Neural progenitor cell (in vitro differentiated cells): ENCODE results near the gene MFAP4. TPM values are rescaled to one million over a fixed set of nuclear protein-coding genes. Genes with fewer than 3 reads are reported as not detected.

Experiments
- DNase-seq: peaks from one replicate; pipeline ENCODE4 v3.0.0-alpha.2; 2016; ENCODE audit warnings: low spot score
- H2AFZ ChIP-seq: fragments of 200-600 bp; sonication (generic); replicated peaks from 2 replicates; pipeline ENCODE4 v1.6.1; 2016; ENCODE audit warnings: antibody characterized with exemption
- H3F3A ChIP-seq: fragments of 200-600 bp; sonication (generic); 2 replicates; pipeline ENCODE4 v1.6.1; 2016; ENCODE audit warnings: antibody characterized with exemption, low read depth
- H3K27ac ChIP-seq: fragments of 200-600 bp; sonication (generic); 2 replicates; pipeline ENCODE4 v1.5.1; 2016; ENCODE audit warnings: mild to moderate bottlenecking
- H3K27me3 ChIP-seq: fragments of 200-600 bp; sonication (generic); 2 replicates; pipeline ENCODE4 v1.6.1; 2016; ENCODE audit warnings: mild to moderate bottlenecking, moderate library complexity
- H3K36me3 ChIP-seq: fragments of 200-600 bp; sonication (generic); 2 replicates; pipeline ENCODE4 v1.5.1; 2016
- H3K4me1 ChIP-seq: fragments of 200-600 bp; sonication (generic); 2 replicates; pipeline ENCODE4 v1.6.1; 2016; ENCODE audit warnings: mixed run types
- H3K4me2 ChIP-seq: fragments of 200-600 bp; sonication (generic); 2 replicates; pipeline ENCODE4 v1.6.1; 2016
- H3K4me3 ChIP-seq: fragments of 200-600 bp; sonication (generic); 2 replicates; pipeline ENCODE4 v1.5.1; 2016
- H3K79me2 ChIP-seq: fragments of 200-600 bp; sonication (generic); 2 replicates; pipeline ENCODE4 v1.6.1; 2016; ENCODE audit warnings: low read depth
- H3K9ac ChIP-seq: fragments of 200-600 bp; sonication (generic); 2 replicates; pipeline ENCODE4 v1.6.1; 2016
- H3K9me3 ChIP-seq: fragments of 200-600 bp; sonication (generic); 2 replicates; pipeline ENCODE4 v1.5.1; 2016; ENCODE audit warnings: low read depth
- H4K20me1 ChIP-seq: fragments of 200-600 bp; sonication (generic); 2 replicates; pipeline ENCODE4 v1.6.1; 2016; ENCODE audit warnings: low read depth
- H3K27ac Mint-ChIP-seq: 3 replicates; pipeline ENCODE4 v1.8.0; 2021; ENCODE audit warnings: mixed read lengths
- H3K27me3 Mint-ChIP-seq: 2 replicates; pipeline ENCODE4 v1.8.0; 2022; ENCODE audit warnings: low read depth, mild to moderate bottlenecking, inconsistent platforms, moderate library complexity, mixed read lengths; ENCODE audit not compliant: insufficient read depth
- H3K36me3 Mint-ChIP-seq: 3 replicates; pipeline ENCODE4 v1.8.0; 2021; ENCODE audit warnings: mixed read lengths
- H3K4me1 Mint-ChIP-seq: 3 replicates; pipeline ENCODE4 v1.8.0; 2021; ENCODE audit warnings: mixed read lengths
- H3K4me3 Mint-ChIP-seq: 3 replicates; pipeline ENCODE4 v1.8.0; 2021; ENCODE audit warnings: mild to moderate bottlenecking, moderate library complexity, mixed read lengths
- H3K9me3 Mint-ChIP-seq: 3 replicates; pipeline ENCODE4 v1.8.0; 2020; ENCODE audit warnings: mixed read lengths
- CTCF ChIP-seq: fragments of 200-600 bp; sonication (generic); IDR thresholded peaks from 2 replicates; pipeline ENCODE4 v1.5.1; 2017; ENCODE audit warnings: antibody characterized with exemption, mild to moderate bottlenecking
- EZH2 ChIP-seq: fragments of 200-600 bp; sonication (generic); IDR thresholded peaks from 2 replicates; pipeline ENCODE4 v1.6.1; 2017; ENCODE audit warnings: antibody characterized with exemption, mild to moderate bottlenecking, moderate library complexity
- EZH2phosphoT487 ChIP-seq: fragments of 200-600 bp; sonication (generic); IDR thresholded peaks from 2 replicates; pipeline ENCODE4 v1.6.1; 2017; ENCODE audit warnings: antibody characterized with exemption
- total RNA-seq: library from RNA; depleted of rRNA; stranded (reverse); fragments of >200 nt; gene quantifications from 2 replicates; pipeline ENCODE4 v1.2.3, GENCODE V29; 2015; ENCODE audit warnings: low replicate concordance

The MFAP4 gene
- total RNA-seq, 1 donor from 2014 or later = not detected

GRCh38 chr17:19413761-19414160 lies 26.8 kb upstream of the MFAP4 start:
- no peak overlapping the region for H3K4me2 ChIP-seq
- no peaks in the 10 kb centered on the region for H3F3A ChIP-seq
- H3K9ac ChIP-seq = no peak overlapping the region
- Mint-ChIP-seq H3K27me3 (peaks cover 12% of the 10 kb centered on the region), H3K9me3 (no peaks in the 10 kb centered on the region), H3K27ac (no peak overlapping the region), H3K36me3 (no peaks in the 10 kb centered on the region), H3K4me3 (no peak overlapping the region), H3K4me1 (peaks cover 20% of the 10 kb centered on the region)
- peaks cover 13% of the 10 kb centered on the region for H3K4me1 ChIP-seq
- no peak for TF ChIP-seq EZH2
- TF ChIP-seq EZH2phosphoT487 = no peak
- no peak for TF ChIP-seq CTCF
- H2AFZ ChIP-seq = no peak overlapping the region
- no peaks in the 10 kb centered on the region for H4K20me1 ChIP-seq
- no peaks in the 10 kb centered on the region for H3K27me3 ChIP-seq
- no peak overlapping the region for H3K27ac ChIP-seq
- no peaks in the 10 kb centered on the region for H3K79me2 ChIP-seq
- DNase-seq = no peak
- no peak overlapping the region for H3K4me3 ChIP-seq
- H3K36me3 ChIP-seq = no peaks in the 10 kb centered on the region
- H3K9me3 ChIP-seq = no peaks in the 10 kb centered on the region

GRCh38 chr17:19412984-19413383 lies 26.0 kb upstream of the MFAP4 start:
- DNase-seq = no peak
- Histone ChIP-seq H4K20me1 (no peaks in the 10 kb centered on the region), H3K9me3 (no peaks in the 10 kb centered on the region), H3K4me3 (no peak overlapping the region), H3K9ac (no peak overlapping the region), H3K36me3 (no peaks in the 10 kb centered on the region), H3K27ac (no peak overlapping the region), H2AFZ (no peak overlapping the region), H3K79me2 (no peaks in the 10 kb centered on the region), H3K4me2 (no peak overlapping the region), H3K27me3 (no peaks in the 10 kb centered on the region), H3F3A (no peaks in the 10 kb centered on the region), H3K4me1 (peaks cover 13% of the 10 kb centered on the region)
- Mint-ChIP-seq H3K27me3 (peaks cover 12% of the 10 kb centered on the region), H3K4me1 (peaks cover 20% of the 10 kb centered on the region), H3K36me3 (no peaks in the 10 kb centered on the region), H3K4me3 (no peak overlapping the region), H3K27ac (no peak overlapping the region), H3K9me3 (no peaks in the 10 kb centered on the region)
- TF ChIP-seq EZH2 (no peak), CTCF (no peak)

- H3K36me3 ChIP-seq = no peaks in the 10 kb centered on the region
- Mint-ChIP-seq H3K4me3 (no peak overlapping the region), H3K36me3 (no peaks in the 10 kb centered on the region), H3K27me3 (peaks cover 12% of the 10 kb centered on the region), H3K27ac (no peak overlapping the region), H3K4me1 (peaks cover 20% of the 10 kb centered on the region), H3K9me3 (no peaks in the 10 kb centered on the region)
- H3K27me3 ChIP-seq = no peaks in the 10 kb centered on the region
- no peak overlapping the region for H3K27ac ChIP-seq
- no peaks in the 10 kb centered on the region for H3F3A ChIP-seq
- no peak for TF ChIP-seq EZH2
- no peak for TF ChIP-seq EZH2phosphoT487
- TF ChIP-seq CTCF = no peak
- DNase-seq = no peak
- no peak overlapping the region for H3K4me3 ChIP-seq
- H3K9ac ChIP-seq = no peak overlapping the region
- no peaks in the 10 kb centered on the region for H3K79me2 ChIP-seq
- no peak overlapping the region for H2AFZ ChIP-seq
- H4K20me1 ChIP-seq = no peaks in the 10 kb centered on the region
- H3K4me2 ChIP-seq = no peak overlapping the region
- no peaks in the 10 kb centered on the region for H3K9me3 ChIP-seq
- H3K4me1 ChIP-seq = peaks cover 13% of the 10 kb centered on the region
These were observed 25.5 kb upstream of the MFAP4 start for GRCh38 chr17:19412510-19412909.
